Activated naive CD4-positive, alpha-beta T cell treated with anti-CD3 and anti-CD28 coated beads, Interleukin-2, amount 50 U/mL, for 24 hours (primary cell): ENCODE measurements around the gene MPZL2.
"Not testable (repeated sequence)": the region's sequence is repeated elsewhere in the genome, so short reads cannot be mapped to it uniquely, and the experiment has no call there.

ENCODE experiments used
- H3K27ac Mint-ChIP-seq: one replicate; pipeline ENCODE4 v1.8.0; 2021; ENCODE audit warnings: mild to moderate bottlenecking, mixed read lengths
- H3K27me3 Mint-ChIP-seq: one replicate; pipeline ENCODE4 v1.8.0; 2021; ENCODE audit warnings: mixed read lengths
- H3K36me3 Mint-ChIP-seq: one replicate; pipeline ENCODE4 v1.8.0; 2021; ENCODE audit warnings: mixed read lengths
- H3K4me1 Mint-ChIP-seq: one replicate; pipeline ENCODE4 v1.8.0; 2021; ENCODE audit warnings: mixed read lengths
- H3K4me3 Mint-ChIP-seq: one replicate; pipeline ENCODE4 v1.8.0; 2021; ENCODE audit warnings: mild to moderate bottlenecking, mixed read lengths
- H3K9me3 Mint-ChIP-seq: one replicate; pipeline ENCODE4 v1.8.0; 2021; ENCODE audit warnings: mixed read lengths

The MPZL2 gene

DNA sequence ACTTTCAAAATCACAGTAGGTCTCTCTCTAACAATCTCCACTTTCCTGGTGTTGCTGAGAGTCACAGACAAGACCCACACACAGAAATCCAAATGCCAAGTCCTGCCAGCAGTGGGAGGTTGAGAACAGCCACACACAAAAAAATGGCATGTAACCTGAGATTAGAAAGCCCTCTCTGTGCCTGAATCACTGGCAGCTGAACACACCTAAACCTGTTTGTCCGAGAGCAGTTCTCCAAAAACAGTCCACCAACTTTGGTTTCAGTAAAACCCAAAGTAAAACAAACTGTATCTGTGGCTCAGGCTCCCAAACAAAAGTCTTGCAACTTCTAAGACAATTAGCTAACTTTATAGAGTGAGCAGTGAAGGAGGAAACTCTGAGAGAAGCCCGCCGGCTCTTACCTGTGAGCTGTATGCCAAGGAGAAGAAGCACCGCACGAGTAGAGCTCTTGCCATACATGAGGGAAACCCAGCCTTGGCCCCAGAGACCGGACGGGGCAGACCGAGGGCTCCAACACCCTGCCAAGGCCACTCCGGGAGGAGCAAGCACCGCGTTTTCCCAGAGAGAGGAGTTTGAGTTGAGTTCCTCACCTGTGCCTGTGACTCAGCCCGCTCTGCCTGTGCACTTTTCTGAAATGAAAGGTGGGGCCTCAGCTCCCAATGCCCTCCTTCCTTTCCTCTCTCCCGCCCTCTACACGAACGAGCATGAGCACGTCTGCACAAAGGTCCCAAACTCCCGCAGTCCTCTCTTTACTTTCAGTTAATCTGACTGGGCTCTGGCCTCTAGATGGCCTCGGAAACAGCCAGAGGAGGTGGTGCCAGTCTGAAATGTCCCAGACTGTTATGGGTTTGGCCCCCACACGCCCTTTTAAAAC is at the start of gene MPZL2:
Gene MPZL2 (minus strand): TSS at position 603 of the 874 bp plus-strand sequence. CDS start 144 bp downstream, at position 459.
- Mint-ChIP-seq H3K4me3 (peak within 1 kb of the TSS; percentile 95), H3K4me1 (peaks cover 49% of the 10 kb centered on the region), H3K27me3 (no peaks in the 10 kb centered on the region), H3K27ac (peak within 1 kb of the TSS; percentile 90), H3K9me3 (no peaks in the 10 kb centered on the region), H3K36me3 (peaks cover 12% of the 10 kb centered on the region)

DNA sequence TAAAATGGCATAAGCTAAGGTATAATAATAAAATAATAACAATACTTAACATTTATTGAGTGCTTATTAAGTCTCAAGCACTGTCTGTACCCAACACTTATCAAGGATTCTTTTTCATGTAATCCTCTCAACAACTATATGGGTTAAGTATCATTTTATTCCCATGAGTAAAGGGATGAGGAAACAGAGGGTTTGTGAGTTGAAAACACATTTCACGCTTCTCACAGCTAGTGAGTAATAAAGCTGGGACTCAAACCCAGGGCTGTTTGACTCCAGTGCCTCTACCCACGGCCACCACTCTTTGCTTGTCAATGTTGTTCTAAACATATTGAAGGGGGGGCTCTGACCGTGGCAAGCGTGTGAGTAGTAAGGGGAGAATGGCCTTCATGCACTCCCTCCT is 49.1 kb upstream of the MPZL2 start:
- H3K9me3 Mint-ChIP-seq = peaks cover 4% of the 10 kb centered on the region
- H3K4me1 Mint-ChIP-seq = peaks cover 91% of the 10 kb centered on the region
- H3K27me3 Mint-ChIP-seq = no peaks in the 10 kb centered on the region
- peaks cover 41% of the 10 kb centered on the region for H3K36me3 Mint-ChIP-seq
- H3K27ac Mint-ChIP-seq = no peak overlapping the region
- H3K4me3 Mint-ChIP-seq = no peak overlapping the region

DNA sequence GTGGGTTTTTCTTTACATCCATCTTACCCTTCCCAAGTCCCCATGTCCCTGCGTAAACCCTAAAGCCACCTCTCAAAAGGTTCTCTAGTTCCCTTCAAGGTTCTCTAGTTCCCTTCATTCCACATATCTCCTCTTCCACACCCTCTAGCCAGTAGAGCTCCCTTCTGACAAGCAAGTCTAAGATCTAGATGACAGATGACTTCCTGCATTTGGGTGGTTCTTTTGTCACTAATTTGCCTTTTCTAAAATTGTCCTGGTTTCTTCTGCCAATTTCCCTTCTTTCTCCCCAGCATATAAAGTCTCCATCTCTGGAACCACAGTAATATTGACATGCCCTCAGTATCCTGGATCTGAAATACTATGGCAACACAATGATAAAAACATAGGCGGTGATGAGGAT is 48.2 kb upstream of the MPZL2 start:
- Mint-ChIP-seq H3K4me3 (peak overlapping the region; percentile 43), H3K27ac (peak overlapping the region; percentile 80), H3K27me3 (no peaks in the 10 kb centered on the region), H3K9me3 (peaks cover 4% of the 10 kb centered on the region), H3K36me3 (peaks cover 46% of the 10 kb centered on the region), H3K4me1 (peaks cover 93% of the 10 kb centered on the region)

DNA sequence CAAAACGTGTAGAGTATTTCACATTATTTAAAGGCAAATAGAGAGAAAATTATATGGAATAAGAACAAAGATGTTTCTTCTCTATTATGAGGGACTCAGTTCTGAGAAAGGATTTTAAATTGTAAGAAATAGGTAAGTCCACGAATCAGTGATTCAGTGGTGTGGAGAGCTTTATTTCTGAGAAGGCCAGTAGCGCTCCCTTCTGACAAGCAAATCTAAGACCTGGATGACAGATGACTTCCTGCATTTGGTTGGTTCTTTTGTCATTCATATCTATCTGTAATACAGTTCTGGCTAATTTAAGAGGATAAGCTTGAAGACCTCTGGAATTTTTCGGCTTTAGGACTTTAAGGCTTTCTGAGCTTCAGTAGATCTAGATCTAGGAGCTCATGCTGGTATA is 47.4 kb upstream of the MPZL2 start:
- peaks cover 93% of the 10 kb centered on the region for H3K4me1 Mint-ChIP-seq
- H3K9me3 Mint-ChIP-seq = peaks cover 4% of the 10 kb centered on the region
- H3K27me3 Mint-ChIP-seq = no peaks in the 10 kb centered on the region
- H3K36me3 Mint-ChIP-seq = peaks cover 52% of the 10 kb centered on the region
- peak overlapping the region; percentile 19 for H3K4me3 Mint-ChIP-seq
- H3K27ac Mint-ChIP-seq = peak overlapping the region; percentile 90

DNA sequence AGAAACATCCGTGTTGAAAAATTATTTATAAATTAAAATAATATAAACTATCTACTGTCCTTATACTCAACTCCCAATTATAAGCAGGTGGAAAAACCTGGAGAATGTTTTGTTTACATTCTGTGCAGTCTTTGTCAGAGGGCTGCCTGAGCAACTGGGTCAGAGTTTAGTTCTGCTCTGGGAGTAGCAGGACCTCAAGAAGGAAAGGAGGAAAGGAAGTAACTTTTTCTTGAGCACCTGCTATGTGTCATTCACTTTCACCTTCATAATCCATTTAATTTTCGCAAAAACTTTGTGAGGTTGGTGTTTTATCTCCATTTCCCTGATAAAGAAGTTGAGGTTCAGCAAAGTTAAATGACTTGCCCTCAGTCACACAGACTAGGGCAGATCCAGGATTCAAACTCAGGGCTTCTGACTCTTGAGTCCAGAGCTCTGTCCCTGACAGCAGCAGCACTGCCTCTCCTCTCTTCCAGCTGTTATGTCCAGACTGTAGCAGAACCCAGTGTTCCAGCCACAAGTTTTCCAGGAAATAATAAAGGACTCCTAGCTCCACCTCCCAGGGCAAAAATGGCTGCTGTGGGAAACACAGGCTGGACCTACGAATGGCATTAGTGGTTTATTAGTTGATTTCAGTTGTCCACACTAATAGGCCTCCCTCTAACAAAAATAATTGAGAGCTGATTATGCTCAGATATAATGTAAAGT is 46.8 kb upstream of the MPZL2 start:
- Mint-ChIP-seq H3K36me3 (peaks cover 53% of the 10 kb centered on the region), H3K4me3 (peak overlapping the region; percentile 19), H3K9me3 (peaks cover 4% of the 10 kb centered on the region), H3K27me3 (no peaks in the 10 kb centered on the region), H3K4me1 (peaks cover 90% of the 10 kb centered on the region), H3K27ac (peak overlapping the region; percentile 90)

DNA sequence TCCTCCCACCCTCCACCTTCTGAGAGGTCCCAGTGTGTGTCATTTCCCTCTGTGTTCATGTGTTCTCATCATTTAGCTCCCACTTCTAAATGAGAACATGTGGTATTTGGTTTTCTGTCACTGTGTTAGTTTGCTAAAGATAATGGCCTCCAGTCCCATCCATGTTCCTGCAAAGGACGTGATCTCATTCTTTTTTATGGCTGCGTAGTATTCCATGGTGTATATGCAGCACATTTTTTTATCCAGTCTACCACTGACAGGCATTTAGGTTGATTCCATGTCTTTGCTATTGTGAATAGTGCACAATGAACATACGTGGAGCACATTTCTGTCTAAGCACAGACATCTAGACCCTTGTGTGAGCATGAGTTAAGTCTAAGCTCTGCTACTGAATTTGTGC is 46.2 kb upstream of the MPZL2 start:
- Mint-ChIP-seq H3K4me3 (peak overlapping the region; percentile 69), H3K27ac (peak overlapping the region; percentile 89), H3K4me1 (peaks cover 87% of the 10 kb centered on the region), H3K36me3 (peaks cover 51% of the 10 kb centered on the region), H3K27me3 (no peaks in the 10 kb centered on the region), H3K9me3 (peaks cover 4% of the 10 kb centered on the region)

DNA sequence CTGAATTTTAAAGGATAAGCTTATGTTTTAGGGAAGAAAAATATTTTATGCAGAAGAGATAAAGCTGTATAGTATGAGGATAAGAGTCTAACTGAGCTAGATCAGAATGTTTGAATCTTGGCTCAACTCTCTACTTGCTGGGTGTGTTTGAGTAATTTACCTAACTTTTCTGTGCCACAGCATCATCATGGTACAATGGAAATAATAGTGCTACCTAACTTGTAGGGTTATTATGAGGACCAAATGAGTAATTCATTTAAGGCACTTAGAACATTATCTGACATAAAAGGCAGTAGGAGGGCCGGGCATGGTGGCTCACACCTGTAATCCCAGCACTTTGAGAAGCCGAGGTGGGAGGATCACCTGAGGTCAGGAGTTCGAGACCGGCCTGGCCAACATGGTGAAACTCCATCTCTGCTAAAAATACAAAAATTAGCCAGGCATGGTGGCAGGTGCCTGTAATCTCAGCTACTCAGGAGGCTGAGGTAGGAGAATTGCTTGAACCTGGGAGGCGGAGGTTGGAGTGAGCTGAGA is 45.0 kb upstream of the MPZL2 start:
- peaks cover 54% of the 10 kb centered on the region for H3K36me3 Mint-ChIP-seq
- H3K27me3 Mint-ChIP-seq, H3K9me3 Mint-ChIP-seq: not testable (repeated sequence)
- H3K27ac Mint-ChIP-seq = peak overlapping the region; percentile 89
- peak overlapping the region; percentile 100 for H3K4me3 Mint-ChIP-seq
- H3K4me1 Mint-ChIP-seq = peaks cover 83% of the 10 kb centered on the region

DNA sequence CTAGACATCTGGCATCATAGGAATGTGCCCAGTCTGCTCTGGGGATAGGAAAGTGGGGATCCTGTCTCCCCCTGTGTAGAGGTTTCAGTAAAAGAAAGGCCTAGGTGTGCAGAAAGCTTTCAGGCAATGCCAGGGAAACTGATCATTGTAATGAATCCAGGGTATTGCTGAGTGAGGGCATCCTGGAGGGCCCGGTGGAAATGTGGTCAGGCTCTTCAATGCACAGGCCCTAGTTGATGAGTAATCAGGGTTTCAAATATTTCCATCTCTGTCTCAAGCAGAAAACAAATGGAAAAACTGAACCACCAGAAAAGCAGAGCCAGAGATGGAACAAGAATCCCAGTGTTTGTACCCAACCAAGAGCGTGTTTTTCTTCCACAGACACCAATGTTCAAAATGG is 42.5 kb upstream of the MPZL2 start:
- peak overlapping the region; percentile 100 for H3K4me3 Mint-ChIP-seq
- peaks cover 4% of the 10 kb centered on the region for H3K9me3 Mint-ChIP-seq
- peaks cover 41% of the 10 kb centered on the region for H3K36me3 Mint-ChIP-seq
- H3K4me1 Mint-ChIP-seq = peaks cover 85% of the 10 kb centered on the region
- peak overlapping the region; percentile 89 for H3K27ac Mint-ChIP-seq
- no peaks in the 10 kb centered on the region for H3K27me3 Mint-ChIP-seq

DNA sequence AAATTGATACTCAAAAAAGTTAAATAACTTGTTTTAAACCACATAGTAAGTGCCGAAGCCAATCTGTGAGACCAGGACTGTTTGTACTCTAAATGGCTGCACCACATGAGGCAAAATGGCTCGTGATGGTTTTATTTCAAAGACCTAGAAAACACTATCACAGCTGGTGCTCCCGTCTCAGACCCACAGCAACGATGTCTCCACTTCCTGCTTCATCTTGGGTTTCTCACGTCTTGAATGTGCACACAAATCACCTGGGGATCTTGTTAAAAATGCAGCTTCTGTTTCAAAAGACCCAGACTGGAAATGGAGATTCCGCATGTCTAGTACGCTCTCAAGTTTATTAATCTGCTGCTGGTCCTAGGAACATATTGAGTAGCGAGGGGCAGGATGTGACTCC is 41.6 kb upstream of the MPZL2 start:
- H3K36me3 Mint-ChIP-seq = peaks cover 41% of the 10 kb centered on the region
- H3K4me3 Mint-ChIP-seq = peak overlapping the region; percentile 100
- H3K4me1 Mint-ChIP-seq = peaks cover 83% of the 10 kb centered on the region
- peaks cover 4% of the 10 kb centered on the region for H3K9me3 Mint-ChIP-seq
- H3K27ac Mint-ChIP-seq = peak overlapping the region; percentile 100
- no peaks in the 10 kb centered on the region for H3K27me3 Mint-ChIP-seq

DNA sequence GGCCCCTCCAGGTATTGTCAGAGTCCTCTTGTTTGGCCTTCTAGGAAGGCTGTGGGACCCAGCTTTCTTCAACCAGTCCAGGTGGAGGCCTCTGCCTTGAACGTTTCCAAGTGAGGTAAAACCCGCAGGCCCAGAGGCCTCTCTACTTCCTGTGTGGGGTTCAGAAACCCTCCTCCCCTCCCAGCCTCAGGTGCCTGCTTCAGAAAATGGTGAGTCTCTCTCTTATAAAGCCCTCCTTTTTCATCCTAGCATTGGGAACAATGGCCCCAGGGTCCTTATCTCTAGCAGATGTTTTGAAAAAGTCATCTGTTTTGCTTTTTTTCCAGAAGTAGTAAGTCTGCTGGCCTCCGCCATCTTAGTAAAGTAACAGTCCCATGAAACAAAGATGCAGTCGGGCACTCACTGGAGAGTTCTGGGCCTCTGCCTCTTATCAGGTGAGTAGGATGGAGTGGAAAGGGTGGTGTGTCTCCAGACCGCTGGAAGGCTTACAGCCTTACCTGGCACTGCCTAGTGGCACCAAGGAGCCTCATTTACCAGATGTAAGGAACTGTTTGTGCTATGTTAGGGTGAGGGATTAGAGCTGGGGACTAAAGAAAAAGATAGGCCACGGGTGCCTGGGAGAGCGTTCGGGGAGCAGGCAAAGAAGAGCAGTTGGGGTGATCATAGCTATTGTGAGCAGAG is 40.6 kb upstream of the MPZL2 start, which contains the start of gene CD3E:
Gene CD3E (plus strand): TSS at position 163 of the 681 bp plus-strand sequence. CDS start 223 bp downstream, at position 386.
- Mint-ChIP-seq H3K27ac (peak within 1 kb of the TSS; percentile 100), H3K4me1 (peaks cover 79% of the 10 kb centered on the region), H3K4me3 (peak within 1 kb of the TSS; percentile 100), H3K36me3 (peaks cover 37% of the 10 kb centered on the region), H3K27me3 (no peaks in the 10 kb centered on the region), H3K9me3 (peaks cover 4% of the 10 kb centered on the region)

DNA sequence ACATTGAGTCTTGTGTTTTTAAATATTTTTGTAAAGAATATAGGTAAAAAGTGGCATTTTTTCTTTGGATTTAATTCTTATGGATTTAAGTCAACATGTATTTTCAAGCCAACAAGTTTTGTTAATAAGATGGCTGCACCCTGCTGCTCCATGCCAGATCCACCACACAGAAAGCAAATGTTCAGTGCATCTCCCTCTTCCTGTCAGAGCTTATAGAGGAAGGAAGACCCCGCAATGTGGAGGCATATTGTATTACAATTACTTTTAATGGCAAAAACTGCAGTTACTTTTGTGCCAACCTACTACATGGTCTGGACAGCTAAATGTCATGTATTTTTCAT is 40.1 kb upstream of the MPZL2 start:
- Mint-ChIP-seq H3K4me3 (peak overlapping the region; percentile 100), H3K4me1 (peaks cover 74% of the 10 kb centered on the region), H3K36me3 (peaks cover 33% of the 10 kb centered on the region)

DNA sequence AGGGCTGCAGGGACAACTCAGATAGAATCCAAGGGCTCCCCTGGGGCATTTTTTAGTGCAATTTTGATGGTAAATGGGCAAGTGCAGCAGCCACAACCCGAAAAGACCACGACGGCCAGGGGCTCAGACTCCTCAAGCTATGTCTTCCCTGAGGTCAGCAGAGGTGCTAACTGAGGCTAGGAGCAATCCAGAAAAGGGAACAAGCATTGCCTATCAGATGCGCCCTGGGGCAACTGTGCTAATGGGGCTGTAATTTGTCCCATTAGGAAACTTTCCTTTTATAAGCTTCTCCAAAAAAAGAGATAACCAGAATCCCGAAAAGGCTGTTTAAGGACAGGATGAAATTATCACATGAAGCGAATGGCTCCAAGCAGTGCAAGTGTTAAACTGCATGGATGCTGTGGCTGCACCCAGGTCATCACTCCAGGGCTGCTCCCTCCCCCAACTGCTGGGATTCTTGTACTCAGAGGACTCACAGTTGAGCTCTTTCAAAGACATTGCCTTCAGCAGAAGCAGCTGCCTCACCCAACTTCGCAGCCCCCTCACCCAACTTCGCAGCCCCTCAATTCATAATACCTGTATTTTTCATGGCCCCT is 37.6 kb upstream of the MPZL2 start:
- no peaks in the 10 kb centered on the region for H3K27me3 Mint-ChIP-seq
- H3K36me3 Mint-ChIP-seq = peaks cover 12% of the 10 kb centered on the region
- H3K4me1 Mint-ChIP-seq = peaks cover 50% of the 10 kb centered on the region
- H3K4me3 Mint-ChIP-seq = no peak overlapping the region
- no peaks in the 10 kb centered on the region for H3K9me3 Mint-ChIP-seq
- H3K27ac Mint-ChIP-seq = peak overlapping the region; percentile 98

More for the DNA sequence above, 40.1 kb upstream of the MPZL2 start:
- Mint-ChIP-seq H3K27me3 (no peaks in the 10 kb centered on the region), H3K27ac (peak overlapping the region; percentile 100), H3K9me3 (peaks cover 4% of the 10 kb centered on the region)

DNA sequence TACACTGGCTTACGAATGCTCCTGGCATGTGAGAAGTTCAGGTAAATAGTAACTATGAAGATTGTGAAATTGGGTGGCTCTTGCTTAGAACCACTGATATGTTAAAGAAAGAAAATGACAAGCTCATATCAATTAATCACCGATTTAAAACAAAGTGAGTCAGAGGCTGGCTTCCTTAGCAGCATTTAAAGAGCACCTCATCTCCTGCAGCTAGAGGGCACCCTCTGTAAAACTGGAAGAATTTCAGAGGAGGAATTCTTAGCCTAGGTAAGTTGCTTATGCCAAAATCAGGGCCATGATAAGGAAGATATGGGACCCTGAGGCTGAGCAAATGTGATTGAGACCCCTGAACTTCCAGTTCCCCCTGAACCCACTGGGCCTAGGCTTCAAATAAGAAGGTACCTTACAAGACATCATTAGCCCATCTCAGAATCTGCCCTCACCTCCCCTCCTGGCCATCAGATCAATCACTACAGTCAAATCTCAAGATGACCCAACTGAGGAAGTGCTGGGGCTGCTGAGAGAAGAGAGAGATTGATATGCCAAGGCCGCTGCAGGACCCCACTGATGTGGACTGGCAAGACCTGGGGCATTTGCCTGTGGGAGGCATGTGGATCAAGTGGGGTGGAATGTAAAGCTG is 31.8 kb upstream of the MPZL2 start:
- H3K36me3 Mint-ChIP-seq = no peaks in the 10 kb centered on the region
- H3K4me1 Mint-ChIP-seq = peaks cover 25% of the 10 kb centered on the region
- H3K4me3 Mint-ChIP-seq = no peak overlapping the region
- no peaks in the 10 kb centered on the region for H3K9me3 Mint-ChIP-seq
- H3K27me3 Mint-ChIP-seq = no peaks in the 10 kb centered on the region
- peak overlapping the region; percentile 64 for H3K27ac Mint-ChIP-seq

DNA sequence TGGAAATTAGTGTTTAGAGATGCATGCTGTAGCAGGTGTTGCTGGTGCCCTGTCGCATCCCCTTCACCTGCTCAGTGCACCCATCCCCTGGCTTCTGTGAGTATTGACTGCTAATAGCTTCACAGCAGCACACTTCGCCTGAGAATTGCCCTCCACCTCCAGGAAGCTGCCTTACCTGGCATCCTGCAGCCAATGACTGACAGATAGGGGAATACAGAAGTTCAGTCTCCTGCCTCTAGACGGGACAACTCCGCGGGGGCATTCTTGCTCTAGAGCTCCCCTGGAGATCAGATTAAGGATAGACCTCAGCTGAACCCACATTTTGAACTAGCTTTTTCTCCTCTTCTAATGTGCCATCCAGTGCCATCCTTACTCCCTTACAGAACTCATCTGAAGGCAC is 31.1 kb upstream of the MPZL2 start:
- Mint-ChIP-seq H3K27ac (peak overlapping the region; percentile 64), H3K4me1 (peaks cover 25% of the 10 kb centered on the region), H3K4me3 (no peak overlapping the region), H3K36me3 (no peaks in the 10 kb centered on the region), H3K27me3 (no peaks in the 10 kb centered on the region), H3K9me3 (no peaks in the 10 kb centered on the region)

DNA sequence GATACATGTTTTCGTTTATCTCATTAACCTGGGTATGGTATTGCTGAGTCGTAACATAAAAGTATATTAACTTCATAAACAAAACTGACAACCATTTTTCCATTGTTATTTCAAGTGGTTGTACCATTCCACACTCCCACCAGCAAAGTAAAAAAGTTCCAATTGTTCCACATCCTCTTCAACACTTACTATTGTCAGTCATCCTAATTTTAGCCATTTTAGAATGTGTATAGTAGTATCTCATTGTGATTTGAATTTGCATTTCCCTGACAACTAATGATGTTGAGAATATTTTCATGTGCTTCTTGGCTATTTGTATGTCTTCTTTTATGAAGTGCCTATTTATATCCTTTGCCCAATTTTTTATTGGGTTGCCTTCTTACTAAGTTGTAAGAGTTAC is 30.0 kb upstream of the MPZL2 start:
- H3K27me3 Mint-ChIP-seq = no peaks in the 10 kb centered on the region
- no peak overlapping the region for H3K4me3 Mint-ChIP-seq

More for the DNA sequence above, 30.0 kb upstream of the MPZL2 start:
- Mint-ChIP-seq H3K36me3 (no peaks in the 10 kb centered on the region), H3K27ac (no peak overlapping the region), H3K9me3 (no peaks in the 10 kb centered on the region), H3K4me1 (peaks cover 27% of the 10 kb centered on the region)
